Prostate gland (tissue), 2 donors: ENCODE measurements around the gene SAMHD1. TPM values are rescaled to one million over a fixed set of nuclear protein-coding genes. Genes with fewer than 3 reads are reported as not detected.
"Not testable (repeated sequence)": the region's sequence is repeated elsewhere in the genome, so short reads cannot be mapped to it uniquely, and the experiment has no call there.

Experiments
- DNase-seq: peaks from one replicate; pipeline ENCODE4 v3.0.0-alpha.2; 2019; ENCODE audit warnings: low spot score
- H3K27ac ChIP-seq, 2 donors: fragments of 200-600 bp; sonication (generic); 2 replicates each; pipeline ENCODE4 v1.5.1; 2017 to 2019
- H3K27me3 ChIP-seq: fragments of 200-600 bp; sonication (generic); replicated peaks from 2 replicates; pipeline ENCODE4 v1.5.1; 2019; ENCODE audit not compliant: insufficient read depth
- H3K36me3 ChIP-seq, 2 donors: fragments of 200-600 bp; sonication (generic); 1 replicate in 1 of 2; 2 replicates in 1 of 2; pipeline versions ENCODE4 v1.5.1 to v1.8.1; 2017 to 2019
- H3K4me1 ChIP-seq: fragments of 200-600 bp; sonication (generic); replicated peaks from 2 replicates; pipeline ENCODE4 v1.5.1; 2019
- H3K4me3 ChIP-seq, 2 donors: fragments of 200-600 bp; sonication (generic); 2 replicates each; pipeline ENCODE4 v1.5.1; 2017 to 2019
- H3K9me3 ChIP-seq: fragments of 200-600 bp; sonication (generic); 2 replicates; pipeline ENCODE4 v1.5.1; 2017
- CTCF ChIP-seq, 4 experiments: fragments of 200-600 bp in 2 of 4; fragments of 450-650 bp in 2 of 4; sonication (generic) in 2 of 4; IDR thresholded peaks; 1 replicate in 3 of 4; 2 replicates in 1 of 4; pipeline ENCODE4 v1.5.1; 2016 to 2019; ENCODE audit warnings: antibody characterized with exemption in 4 of 4, mild to moderate bottlenecking in 2 of 4, moderate library complexity in 2 of 4
- POLR2A ChIP-seq: fragments of 450-650 bp; IDR thresholded peaks from one replicate; pipeline ENCODE4 v1.6.1; 2016; ENCODE audit warnings: antibody characterized with exemption, mild to moderate bottlenecking
- POLR2AphosphoS5 ChIP-seq: sonication (generic); formaldehyde crosslinking; IDR thresholded peaks from one replicate; pipeline ENCODE4 v1.6.1; 2017; ENCODE audit warnings: antibody characterized with exemption
- WGBS: methylation state at CpG from one replicate; pipeline ENCODE4 v1.1.5; 2018; 5-methylcytosine and 5-hydroxymethylcytosine counted together
- intact Hi-C: fragments of 100-400 bp; cut with DNase I; formaldehyde crosslinking; loops from one replicate; pipeline ENCODE4 v1.14.2; 2022
- total RNA-seq, 2 donors: library from RNA; depleted of rRNA; stranded (reverse); fragments of >200 nt; gene quantifications; one replicate each; pipeline ENCODE4 v1.1.0, GENCODE V29; 2016

SAMHD1 gene
- total RNA-seq, 2 donors from 2014 or later, result 24.9 to 72.2 TPM

- Histone ChIP-seq H3K36me3 (no peaks in the 10 kb centered on the region), H3K4me1 (no peaks in the 10 kb centered on the region), H3K4me3 (no peak overlapping the region), H3K27ac (no peak overlapping the region), H3K27me3 (no peaks in the 10 kb centered on the region), H3K9me3 (no peaks in the 10 kb centered on the region)
- TF ChIP-seq CTCF (IDR thresholded peaks at IDR 0.05), result no peak
- TF ChIP-seq POLR2AphosphoS5, result no peak
- TF ChIP-seq POLR2A, result no peak
- WGBS, result 70% methylated on average over 11 of the region's 11 CpGs
- intact Hi-C loops, result no loop called here
- DNase-seq, result no peak
These were observed 18.8 kb downstream of the SAMHD1 start for GRCh38 chr20:36932476-36933426.

- H3K36me3 ChIP-seq, DNase-seq, H3K4me3 ChIP-seq, H3K9me3 ChIP-seq, H3K4me1 ChIP-seq, H3K27ac ChIP-seq, intact Hi-C loops, H3K27me3 ChIP-seq: not testable (repeated sequence)
- 94% methylated on average over 12 of the region's 12 CpGs for WGBS
These were observed 19.4 kb downstream of the SAMHD1 start for GRCh38 chr20:36932067-36932466.

GRCh38 chr20:36929691-36930090 lies 21.8 kb downstream of the SAMHD1 start:
- no peaks in the 10 kb centered on the region for H3K36me3 ChIP-seq
- H3K4me3 ChIP-seq, result no peak overlapping the region
- DNase-seq, result no peak
- H3K4me1 ChIP-seq, result no peaks in the 10 kb centered on the region
- H3K9me3 ChIP-seq, result no peaks in the 10 kb centered on the region
- TF ChIP-seq CTCF (IDR thresholded peaks at IDR 0.05) (no peak), POLR2A (no peak), POLR2AphosphoS5 (no peak)
- intact Hi-C loops, result no loop called here
- no peaks in the 10 kb centered on the region for H3K27me3 ChIP-seq
- no peak overlapping the region for H3K27ac ChIP-seq
- over 99% methylated on average over 6 of the region's 6 CpGs for WGBS

- H3K4me3 ChIP-seq, result no peak overlapping the region
- H3K27ac ChIP-seq, result no peak overlapping the region
- no peaks in the 10 kb centered on the region for H3K36me3 ChIP-seq
- TF ChIP-seq POLR2A (no peak), POLR2AphosphoS5 (no peak), CTCF (IDR thresholded peaks at IDR 0.05) (no peak)
- H3K9me3 ChIP-seq, result no peaks in the 10 kb centered on the region
- H3K4me1 ChIP-seq, result no peaks in the 10 kb centered on the region
- intact Hi-C loops, result no loop called here
- no peak for DNase-seq
- no peaks in the 10 kb centered on the region for H3K27me3 ChIP-seq
- WGBS, result 85% methylated on average over 6 of the region's 6 CpGs
These were observed 22.2 kb downstream of the SAMHD1 start for GRCh38 chr20:36929290-36929689.

- 72% methylated on average over 1 of the region's 1 CpG for WGBS
- no peaks in the 10 kb centered on the region for H3K36me3 ChIP-seq
- no peak overlapping the region for H3K4me3 ChIP-seq
- TF ChIP-seq POLR2AphosphoS5 (no peak), CTCF (IDR thresholded peaks at IDR 0.05) (no peak), POLR2A (no peak)
- no peaks in the 10 kb centered on the region for H3K27me3 ChIP-seq
- no peak for DNase-seq
- no peak overlapping the region for H3K27ac ChIP-seq
- intact Hi-C loops, result no loop called here
- no peaks in the 10 kb centered on the region for H3K9me3 ChIP-seq
- H3K4me1 ChIP-seq, result no peaks in the 10 kb centered on the region
These were observed 23.8 kb downstream of the SAMHD1 start for GRCh38 chr20:36927704-36928103.
